ENCODE measurements around the gene ONECUT3. TPM values are rescaled to one million over a fixed set of nuclear protein-coding genes. Genes with fewer than 3 reads are reported as not detected.
"Not testable (repeated sequence)": the region's sequence is repeated elsewhere in the genome, so short reads cannot be mapped to it uniquely, and the experiment has no call there.

ONECUT3 gene
- total RNA-seq = not detected
- not detected for polyA plus RNA-seq

- H3K4me3 ChIP-seq (ENCODE audit: low read depth, low read length) = no peak within 1 kb of the TSS
- Mint-ChIP-seq H3K27ac (no peak within 1 kb of the TSS), H3K27me3 (peaks cover 57% of the 10 kb centered on the region), H3K4me1 (peaks cover 0 to 24% (median 4%) of the 10 kb centered on the region in 4 donors), H3K4me3 (no peak within 1 kb of the TSS), H3K9me3 (peaks cover 0 to 4% (median 0%) of the 10 kb centered on the region in 7 donors), H3K36me3 (no peaks in the 10 kb centered on the region)
- no peaks in the 10 kb centered on the region for H3K9me3 ChIP-seq (ENCODE audit: control insufficient read depth in 2 of 2, low read length in 2 of 2)
- no peak within 1 kb of the TSS for H3K27ac ChIP-seq (ENCODE audit: insufficient read depth, low read length, poor library complexity, severe bottlenecking)
- H3K4me1 ChIP-seq (ENCODE audit: control insufficient read depth, insufficient read depth, low read length, poor library complexity, severe bottlenecking) = peaks cover 31% of the 10 kb centered on the region
- H3K36me3 ChIP-seq (ENCODE audit: control insufficient read depth, insufficient read depth, low read length) = no peaks in the 10 kb centered on the region
- H3K27me3 ChIP-seq (ENCODE audit: control insufficient read depth, insufficient read depth, low read length) = peaks cover 10% of the 10 kb centered on the region
- ATAC-seq (ENCODE audit: low read depth in 2 of 2) (no peak), DNase-seq (no peak)
These were observed at the start of gene ONECUT3 for GRCh38 chr19:1752757-1753728. Gene ONECUT3, plus strand, starts transcription at chr19:1753506. Its CDS starts 157 bp downstream, at chr19:1753663.

- no peaks in the 10 kb centered on the region for H3K36me3 ChIP-seq (ENCODE audit: control insufficient read depth, insufficient read depth, low read length)
- H3K4me3 Mint-ChIP-seq = no peak overlapping the region
- H3K27ac Mint-ChIP-seq = no peak overlapping the region
- DNase-seq (no peak), ATAC-seq (ENCODE audit: low read depth in 2 of 2) (no peak)
- H3K27ac ChIP-seq (ENCODE audit: insufficient read depth, low read length, poor library complexity, severe bottlenecking) = no peak overlapping the region
- H3K4me1 Mint-ChIP-seq = peaks cover 0 to 10% (median 2%) of the 10 kb centered on the region in 4 donors
- H3K4me3 ChIP-seq (ENCODE audit: low read depth, low read length) = no peak overlapping the region
- H3K27me3 ChIP-seq (ENCODE audit: control insufficient read depth, insufficient read depth, low read length) = peaks cover 9% of the 10 kb centered on the region
- H3K9me3 ChIP-seq (ENCODE audit: control insufficient read depth in 2 of 2, low read length in 2 of 2) = no peaks in the 10 kb centered on the region
- peaks cover 0 to 15% (median 3%) of the 10 kb centered on the region in 7 donors for H3K9me3 Mint-ChIP-seq
- no peaks in the 10 kb centered on the region for H3K4me1 ChIP-seq (ENCODE audit: control insufficient read depth, insufficient read depth, low read length, poor library complexity, severe bottlenecking)
- peaks cover 4% of the 10 kb centered on the region for H3K36me3 Mint-ChIP-seq
- H3K27me3 Mint-ChIP-seq = peaks cover 21% of the 10 kb centered on the region
These were observed 49.0 kb upstream of the ONECUT3 start for GRCh38 chr19:1704339-1704738.

GRCh38 chr19:1705367-1705766, 47.9 kb upstream of the ONECUT3 start:
- H3K27me3 Mint-ChIP-seq = peaks cover 21% of the 10 kb centered on the region
- DNase-seq = no peak
- Histone ChIP-seq H3K27ac (ENCODE audit: insufficient read depth, low read length, poor library complexity, severe bottlenecking) (no peak overlapping the region), H3K4me1 (ENCODE audit: control insufficient read depth, insufficient read depth, low read length, poor library complexity, severe bottlenecking) (no peaks in the 10 kb centered on the region), H3K27me3 (ENCODE audit: control insufficient read depth, insufficient read depth, low read length) (peaks cover 9% of the 10 kb centered on the region), H3K9me3 (ENCODE audit: control insufficient read depth in 2 of 2, low read length in 2 of 2) (no peaks in the 10 kb centered on the region), H3K36me3 (ENCODE audit: control insufficient read depth, insufficient read depth, low read length) (no peaks in the 10 kb centered on the region), H3K4me3 (ENCODE audit: low read depth, low read length) (no peak overlapping the region)
- H3K4me1 Mint-ChIP-seq = peaks cover 0 to 10% (median 2%) of the 10 kb centered on the region in 4 donors
- peaks cover 4% of the 10 kb centered on the region for H3K36me3 Mint-ChIP-seq
- peaks cover 0 to 15% (median 3%) of the 10 kb centered on the region in 7 donors for H3K9me3 Mint-ChIP-seq
- H3K4me3 Mint-ChIP-seq = no peak overlapping the region
- no peak overlapping the region for H3K27ac Mint-ChIP-seq
- no peak for ATAC-seq (ENCODE audit: low read depth in 2 of 2)

GRCh38 chr19:1706646-1707045, 46.7 kb upstream of the ONECUT3 start:
- not testable (repeated sequence) for ATAC-seq (ENCODE audit: low read depth in 2 of 2); H3K4me3 Mint-ChIP-seq; H3K4me1 ChIP-seq (ENCODE audit: control insufficient read depth, insufficient read depth, low read length, poor library complexity, severe bottlenecking); DNase-seq; H3K27ac ChIP-seq (ENCODE audit: insufficient read depth, low read length, poor library complexity, severe bottlenecking); H3K27ac Mint-ChIP-seq; H3K27me3 ChIP-seq (ENCODE audit: control insufficient read depth, insufficient read depth, low read length); H3K9me3 ChIP-seq (ENCODE audit: control insufficient read depth in 2 of 2, low read length in 2 of 2); H3K4me3 ChIP-seq (ENCODE audit: low read depth, low read length); H3K36me3 Mint-ChIP-seq; H3K4me1 Mint-ChIP-seq; H3K36me3 ChIP-seq (ENCODE audit: control insufficient read depth, insufficient read depth, low read length)
- Mint-ChIP-seq H3K9me3 (peaks cover 0 to 12% (median 3%) of the 10 kb centered on the region in 7 donors), H3K27me3 (peaks cover 13% of the 10 kb centered on the region)

- DNase-seq (no peak), ATAC-seq (ENCODE audit: low read depth in 2 of 2) (no peak)
- H3K9me3 ChIP-seq (ENCODE audit: control insufficient read depth in 2 of 2, low read length in 2 of 2) = no peaks in the 10 kb centered on the region
- Mint-ChIP-seq H3K27ac (no peak overlapping the region), H3K4me1 (no peaks in the 10 kb centered on the region), H3K9me3 (peaks cover 0 to 12% (median 3%) of the 10 kb centered on the region in 7 donors), H3K4me3 (no peak overlapping the region), H3K36me3 (no peaks in the 10 kb centered on the region), H3K27me3 (peaks cover 8% of the 10 kb centered on the region)
- H3K27ac ChIP-seq (ENCODE audit: insufficient read depth, low read length, poor library complexity, severe bottlenecking) = no peak overlapping the region
- no peaks in the 10 kb centered on the region for H3K36me3 ChIP-seq (ENCODE audit: control insufficient read depth, insufficient read depth, low read length)
- H3K4me3 ChIP-seq (ENCODE audit: low read depth, low read length) = no peak overlapping the region
- peaks cover 4% of the 10 kb centered on the region for H3K27me3 ChIP-seq (ENCODE audit: control insufficient read depth, insufficient read depth, low read length)
- H3K4me1 ChIP-seq (ENCODE audit: control insufficient read depth, insufficient read depth, low read length, poor library complexity, severe bottlenecking) = no peaks in the 10 kb centered on the region
These were observed 46.1 kb upstream of the ONECUT3 start for GRCh38 chr19:1707240-1707639.

- Mint-ChIP-seq H3K27ac (no peak overlapping the region), H3K9me3 (peaks cover 0 to 8% (median 0%) of the 10 kb centered on the region in 7 donors), H3K27me3 (peaks cover 13% of the 10 kb centered on the region), H3K36me3 (peaks cover 5% of the 10 kb centered on the region), H3K4me1 (peaks cover 0 to 3% (median 0%) of the 10 kb centered on the region in 4 donors), H3K4me3 (no peak overlapping the region)
- no peaks in the 10 kb centered on the region for H3K36me3 ChIP-seq (ENCODE audit: control insufficient read depth, insufficient read depth, low read length)
- H3K9me3 ChIP-seq (ENCODE audit: control insufficient read depth in 2 of 2, low read length in 2 of 2) = peaks cover 0 to 2% of the 10 kb centered on the region in 2 experiments
- no peak overlapping the region for H3K4me3 ChIP-seq (ENCODE audit: low read depth, low read length)
- no peak overlapping the region for H3K27ac ChIP-seq (ENCODE audit: insufficient read depth, low read length, poor library complexity, severe bottlenecking)
- peaks cover 8% of the 10 kb centered on the region for H3K27me3 ChIP-seq (ENCODE audit: control insufficient read depth, insufficient read depth, low read length)
- DNase-seq (no peak), ATAC-seq (ENCODE audit: low read depth in 2 of 2) (no peak)
- H3K4me1 ChIP-seq (ENCODE audit: control insufficient read depth, insufficient read depth, low read length, poor library complexity, severe bottlenecking) = no peaks in the 10 kb centered on the region
These were observed 40.1 kb upstream of the ONECUT3 start for GRCh38 chr19:1713170-1713569.

- ATAC-seq (ENCODE audit: low read depth in 2 of 2) (no peak), DNase-seq (no peak)
- H3K4me1 Mint-ChIP-seq = peaks cover 0 to 3% (median 0%) of the 10 kb centered on the region in 4 donors
- peaks cover 8% of the 10 kb centered on the region for H3K27me3 ChIP-seq (ENCODE audit: control insufficient read depth, insufficient read depth, low read length)
- H3K27ac Mint-ChIP-seq = no peak overlapping the region
- H3K27ac ChIP-seq (ENCODE audit: insufficient read depth, low read length, poor library complexity, severe bottlenecking) = no peak overlapping the region
- peaks cover 0 to 2% of the 10 kb centered on the region in 2 experiments for H3K9me3 ChIP-seq (ENCODE audit: control insufficient read depth in 2 of 2, low read length in 2 of 2)
- peaks cover 20% of the 10 kb centered on the region for H3K27me3 Mint-ChIP-seq
- peaks cover 0 to 8% (median 2%) of the 10 kb centered on the region in 7 donors for H3K9me3 Mint-ChIP-seq
- H3K36me3 Mint-ChIP-seq = peaks cover 5% of the 10 kb centered on the region
- no peaks in the 10 kb centered on the region for H3K36me3 ChIP-seq (ENCODE audit: control insufficient read depth, insufficient read depth, low read length)
- no peaks in the 10 kb centered on the region for H3K4me1 ChIP-seq (ENCODE audit: control insufficient read depth, insufficient read depth, low read length, poor library complexity, severe bottlenecking)
- no peak overlapping the region for H3K4me3 ChIP-seq (ENCODE audit: low read depth, low read length)
- no peak overlapping the region for H3K4me3 Mint-ChIP-seq
These were observed 37.8 kb upstream of the ONECUT3 start for GRCh38 chr19:1715540-1715939.
